AG20443 (cell line): ENCODE measurements around the gene SORCS2.

Experiments used
- DNase-seq: peaks from one replicate; pipeline ENCODE4 v3.0.0; 2012; ENCODE audit warnings: low spot score, mixed read lengths

The SORCS2 gene

DNA sequence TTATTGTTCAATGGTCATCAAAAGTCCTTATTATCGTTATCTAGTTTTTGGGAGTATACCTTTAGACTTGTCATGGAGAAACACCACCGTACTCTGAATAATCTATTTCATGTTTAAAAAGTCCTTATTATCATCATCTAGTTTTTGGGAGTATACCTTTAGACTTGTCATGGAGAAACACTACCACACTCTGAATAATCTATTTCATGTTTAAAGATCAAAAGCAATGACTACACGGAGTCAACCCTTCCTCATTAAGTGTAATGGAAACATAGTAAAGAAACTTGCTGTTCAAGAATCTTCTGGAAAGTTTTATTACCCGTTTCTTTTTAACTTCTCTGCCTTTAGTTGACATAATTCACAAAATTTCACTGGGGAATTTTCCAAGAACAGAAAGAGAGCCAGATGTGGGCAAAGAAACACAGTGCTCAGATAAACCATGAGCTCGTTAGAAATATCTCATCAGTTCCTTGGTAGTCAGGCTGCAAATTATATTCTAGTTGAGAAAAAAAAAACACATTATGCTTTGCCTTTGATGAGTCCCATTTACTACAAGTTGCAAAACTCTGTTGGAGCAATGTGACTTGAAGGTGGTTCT lies 588.5 kb downstream of the SORCS2 start:
- DNase-seq, result no peak

DNA sequence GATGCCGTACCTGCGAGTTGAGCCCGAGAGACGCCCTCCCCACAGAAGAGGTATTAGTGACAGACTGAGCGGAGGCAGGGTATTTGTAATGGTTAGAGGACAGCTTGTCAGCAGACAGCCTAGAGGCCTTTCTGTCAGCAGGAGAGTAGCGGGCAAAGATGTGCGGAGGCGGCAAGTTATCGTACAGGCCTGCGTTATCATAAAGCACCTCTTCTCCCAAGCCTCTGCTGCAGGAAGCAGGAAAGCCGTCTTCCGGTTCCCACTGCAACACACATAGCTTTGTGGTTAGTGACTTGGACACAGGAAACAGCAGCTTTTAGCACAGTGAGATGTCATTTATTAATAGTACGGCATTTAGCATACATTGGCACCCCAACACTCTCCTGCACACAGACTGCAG lies 589.0 kb downstream of the SORCS2 start:
- peak; percentile 61 for DNase-seq

DNA sequence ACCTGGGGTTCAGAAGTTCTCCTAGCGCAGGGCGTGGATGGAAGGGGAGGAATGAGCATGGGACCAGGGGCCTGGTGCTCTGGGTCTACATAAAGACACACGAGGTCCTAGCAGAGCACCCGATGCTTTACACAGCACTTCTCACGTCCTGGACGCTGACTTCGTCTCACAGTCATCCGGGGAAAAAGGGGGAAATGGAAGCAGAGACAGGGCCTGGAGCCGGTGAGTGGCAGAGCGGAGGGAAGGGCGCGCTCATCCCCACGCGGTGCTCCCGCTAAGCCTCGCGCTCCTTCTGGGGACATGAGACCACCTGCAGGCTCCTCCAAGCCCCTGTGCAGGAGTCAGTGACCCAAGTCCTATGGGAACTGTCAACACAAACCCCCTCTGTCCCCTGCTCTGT lies 589.7 kb downstream of the SORCS2 start:
- DNase-seq, result no peak

- DNase-seq, result no peak
Measured at GRCh38 chr4:7782783-7783182, 590.4 kb downstream of the SORCS2 start.

GRCh38 chr4:7783541-7783940 lies 591.2 kb downstream of the SORCS2 start:
- DNase-seq, result no peak

DNA sequence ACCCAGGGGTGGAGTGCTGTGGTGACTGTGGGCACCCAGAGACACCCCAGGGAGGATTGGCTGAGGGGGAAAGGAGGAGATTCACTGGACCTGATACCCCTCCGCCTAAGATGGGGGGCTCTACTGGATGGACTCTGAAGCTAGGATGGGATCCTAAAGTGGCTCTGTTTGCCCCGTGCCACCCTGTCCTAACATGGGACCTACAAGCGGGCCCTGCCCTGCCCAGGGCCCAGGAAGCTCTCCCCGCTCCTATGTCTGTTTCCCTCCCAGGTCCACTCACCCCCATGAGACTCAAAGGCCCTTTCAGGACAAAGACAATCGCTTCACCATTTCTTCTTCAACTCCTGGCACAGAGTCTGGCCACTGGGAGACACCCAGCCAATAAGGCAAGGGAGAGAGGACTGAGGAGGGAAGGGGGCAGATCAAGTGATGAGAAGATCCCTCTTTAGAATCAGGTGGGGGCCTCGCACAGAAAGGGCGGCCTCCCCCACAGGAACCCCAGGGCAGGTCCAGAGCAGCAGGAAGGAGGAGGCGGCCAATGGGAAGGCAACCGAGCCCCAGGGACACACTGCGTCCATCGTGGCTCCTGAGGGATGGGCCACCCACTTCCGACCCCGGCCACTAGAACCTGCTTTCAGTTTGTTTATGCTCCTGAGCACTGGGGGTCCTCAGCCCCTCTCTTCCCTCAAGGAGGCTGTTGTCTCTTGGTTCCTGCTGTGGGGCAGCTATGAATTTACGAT lies 592.0 kb downstream of the SORCS2 start:
- no peak for DNase-seq

DNA sequence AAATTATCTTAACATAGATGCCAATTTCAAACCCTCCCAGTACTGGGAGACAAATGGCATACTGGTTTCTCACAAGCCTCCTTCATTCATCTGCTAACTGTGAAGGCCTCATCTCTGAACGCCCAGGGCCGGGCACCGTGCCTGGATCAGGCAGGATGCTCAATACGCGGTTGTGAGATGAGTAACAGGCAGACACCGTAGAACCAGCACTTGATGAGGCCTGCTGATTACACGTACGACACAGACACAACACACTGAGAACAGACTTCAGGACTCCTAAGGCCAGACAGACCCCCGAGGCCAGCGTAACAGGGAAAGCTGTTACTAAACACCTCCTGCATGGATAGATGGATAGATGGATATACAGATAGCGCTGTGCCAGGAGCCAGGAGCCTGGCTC lies 592.7 kb downstream of the SORCS2 start:
- peak; percentile 74 for DNase-seq

DNA sequence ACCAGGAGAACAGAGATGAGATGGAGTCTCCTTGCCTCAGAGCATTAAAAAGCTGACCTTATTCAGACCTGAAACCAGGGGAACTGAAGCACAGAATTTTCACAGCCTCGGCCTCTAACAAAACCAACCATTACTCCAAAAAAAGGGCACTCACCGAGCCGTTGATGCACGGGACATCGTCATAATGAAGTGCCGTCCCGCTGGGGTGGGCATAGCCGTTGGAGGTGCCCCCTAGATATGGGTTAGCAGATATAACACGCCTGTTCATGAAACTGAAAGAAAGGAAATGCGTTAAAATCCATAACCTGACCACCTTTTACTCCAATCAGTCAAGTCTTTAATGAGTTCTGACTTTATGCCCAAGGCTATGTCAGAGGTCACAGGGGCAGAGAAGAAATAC lies 593.7 kb downstream of the SORCS2 start:
- DNase-seq, result no peak

- no peak for DNase-seq
Measured at GRCh38 chr4:7786517-7786916, 594.2 kb downstream of the SORCS2 start.

GRCh38 chr4:7787067-7787466 lies 594.7 kb downstream of the SORCS2 start:
- no peak for DNase-seq

DNA sequence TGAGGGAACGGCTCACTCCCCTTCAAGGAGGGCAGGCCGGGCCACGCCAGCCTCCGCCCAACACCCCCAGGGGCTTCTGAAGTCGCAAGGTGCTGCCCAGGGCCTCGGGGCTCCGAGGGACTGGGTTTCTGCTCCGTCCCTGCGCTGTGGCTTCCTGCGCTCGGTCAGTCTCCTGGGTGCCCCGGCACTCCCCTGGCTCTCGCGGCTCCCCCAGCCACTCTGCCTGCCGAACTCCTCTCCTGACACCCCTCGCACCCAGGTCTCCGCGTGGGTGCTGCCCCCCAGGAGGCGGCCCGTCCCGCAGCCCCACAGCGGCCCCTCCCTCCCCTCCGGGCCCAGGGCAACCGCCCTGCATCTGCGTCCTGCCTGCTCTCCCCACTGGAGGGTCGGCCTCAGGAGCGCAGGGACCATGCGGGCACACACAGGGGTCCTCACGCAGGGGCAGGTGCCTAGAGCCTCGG lies 595.4 kb downstream of the SORCS2 start:
- DNase-seq, result no peak

DNA sequence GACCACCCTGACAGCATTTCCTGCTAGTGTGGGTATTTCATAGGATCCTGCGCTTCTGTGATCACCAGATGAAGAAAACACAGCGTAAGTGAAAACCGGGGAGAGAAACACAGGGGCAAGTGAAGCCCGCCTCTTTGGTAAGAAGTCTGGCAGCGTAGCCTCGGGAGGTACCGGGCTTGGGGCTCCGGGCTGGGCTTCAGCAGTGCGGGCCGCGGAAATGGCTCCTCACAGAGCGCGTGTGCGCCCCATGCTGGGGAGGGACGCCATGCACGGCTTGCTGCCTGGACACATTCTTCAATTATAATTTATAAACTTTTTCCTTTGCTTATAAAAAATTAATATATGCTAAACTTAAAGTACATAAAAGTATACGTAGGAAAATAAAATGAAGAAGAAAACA lies 595.9 kb downstream of the SORCS2 start:
- no peak for DNase-seq

GRCh38 chr4:7788694-7789425 lies 596.5 kb downstream of the SORCS2 start:
- no peak for DNase-seq

- no peak for DNase-seq
Measured at GRCh38 chr4:7790023-7790422, 597.7 kb downstream of the SORCS2 start.

GRCh38 chr4:7790999-7791398 lies 598.7 kb downstream of the SORCS2 start:
- DNase-seq, result no peak
